Measurements from ENCODE around the gene MFSD8.
"Not testable (repeated sequence)": the region's sequence is repeated elsewhere in the genome, so short reads cannot be mapped to it uniquely, and the experiment has no call there.

Gene MFSD8

GRCh38 chr4:127930175-127930574, 34.8 kb downstream of the MFSD8 start:
- no peak for DNase-seq

GRCh38 chr4:127925720-127926119, 39.3 kb downstream of the MFSD8 start:
- not testable (repeated sequence) for DNase-seq

DNA sequence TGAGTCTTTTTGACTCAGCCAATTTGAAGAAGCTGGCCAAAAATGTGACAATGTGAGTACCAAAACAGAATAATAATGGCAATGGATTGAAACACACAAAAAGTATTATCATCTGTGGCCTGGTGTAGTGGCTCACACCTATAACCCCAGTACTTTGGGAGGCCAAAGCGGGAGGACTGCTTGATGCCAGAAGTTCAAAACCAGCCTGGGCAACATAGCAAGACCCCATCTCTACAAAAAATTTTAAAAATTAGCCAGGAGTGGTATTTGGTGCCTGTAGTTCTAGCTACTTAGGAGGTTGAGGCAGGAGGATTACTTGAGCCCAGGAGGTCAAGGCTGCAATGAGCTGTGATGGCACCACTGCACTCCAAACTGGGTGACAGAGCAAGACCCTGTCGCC, 42.7 kb downstream of the MFSD8 start:
- no peak for DNase-seq

- DNase-seq: no peak
Measured at GRCh38 chr4:127920521-127920920, 44.5 kb downstream of the MFSD8 start.

DNA sequence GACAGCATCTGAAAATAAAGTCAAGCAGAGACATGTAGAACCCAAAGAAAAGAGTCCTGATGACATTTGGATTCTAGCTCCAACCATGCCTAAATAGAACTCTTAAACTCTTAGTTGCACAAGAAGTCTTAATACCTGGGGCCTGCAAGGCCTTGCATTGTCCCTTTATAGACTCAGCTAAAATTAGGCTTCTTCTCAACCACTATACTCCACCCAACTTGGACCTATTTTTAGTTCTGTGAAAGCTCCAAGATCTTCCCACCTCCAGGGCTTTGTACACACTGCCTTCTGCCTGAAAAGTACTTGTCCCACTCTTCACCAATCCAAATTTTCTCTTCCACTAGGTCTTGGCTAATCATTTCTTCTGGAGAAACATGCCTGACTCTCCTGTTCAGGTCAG, 47.8 kb downstream of the MFSD8 start:
- DNase-seq: no peak

DNA sequence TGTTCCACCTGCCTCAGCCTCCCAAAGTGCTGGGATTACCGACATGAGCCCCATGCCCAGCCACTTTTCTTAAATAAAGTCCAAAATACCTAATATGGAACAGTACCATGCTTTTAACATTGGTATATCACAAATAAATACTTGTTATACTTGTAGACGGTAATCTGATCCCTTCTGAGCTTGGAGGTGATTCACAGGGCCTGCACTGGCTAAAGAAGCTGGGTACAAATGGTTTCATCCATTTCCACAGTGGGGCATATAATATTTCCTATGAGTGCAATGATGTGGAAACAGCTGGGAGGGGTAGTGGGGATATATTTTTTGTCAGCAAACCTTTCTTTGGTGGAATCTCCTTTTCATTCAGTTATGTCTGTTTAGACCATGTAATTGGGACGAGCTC, 48.5 kb downstream of the MFSD8 start:
- DNase-seq: no peak

DNA sequence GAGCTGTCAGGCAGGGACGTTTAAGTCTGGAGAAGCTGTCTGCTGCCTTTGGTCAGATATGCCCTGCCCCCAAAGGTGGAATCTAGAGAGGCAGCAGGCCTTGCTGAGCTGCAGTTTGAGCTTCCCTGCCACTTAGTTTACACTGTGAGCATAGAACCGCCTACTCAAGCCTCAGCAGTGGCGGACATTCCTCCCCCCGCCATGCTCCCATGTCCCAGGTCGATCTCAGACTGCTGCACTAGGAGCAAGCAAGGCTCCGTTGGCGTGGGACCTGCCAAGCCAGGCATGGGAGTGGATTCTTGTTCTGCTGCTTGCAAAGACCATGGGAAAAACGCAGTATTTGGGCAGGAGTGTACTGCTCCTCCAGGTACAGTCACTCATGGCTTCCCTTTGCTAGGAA, 59.9 kb downstream of the MFSD8 start:
- DNase-seq: no peak

DNA sequence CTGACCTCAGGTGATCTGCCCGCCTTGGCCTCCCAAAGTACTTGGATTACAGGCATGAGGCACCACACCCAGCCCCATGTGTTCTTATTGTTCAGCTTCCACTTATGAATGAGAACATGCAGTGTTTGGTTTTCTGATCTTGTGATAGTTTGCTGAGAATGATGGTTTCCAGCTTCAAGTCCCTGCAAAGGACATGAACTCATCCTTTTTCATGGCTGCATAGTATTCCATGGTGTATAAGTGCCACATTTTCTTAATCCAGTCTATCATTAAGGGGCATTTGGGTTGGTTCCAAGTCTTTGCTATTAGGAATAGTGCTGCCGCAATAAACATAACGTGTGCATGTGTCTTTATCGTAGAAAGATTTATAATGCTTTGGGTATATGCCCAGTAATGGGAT, 65.3 kb downstream of the MFSD8 start:
- DNase-seq: not testable (repeated sequence)

- no peak for DNase-seq
Measured at GRCh38 chr4:127896528-127896927, 68.4 kb downstream of the MFSD8 start.

DNA sequence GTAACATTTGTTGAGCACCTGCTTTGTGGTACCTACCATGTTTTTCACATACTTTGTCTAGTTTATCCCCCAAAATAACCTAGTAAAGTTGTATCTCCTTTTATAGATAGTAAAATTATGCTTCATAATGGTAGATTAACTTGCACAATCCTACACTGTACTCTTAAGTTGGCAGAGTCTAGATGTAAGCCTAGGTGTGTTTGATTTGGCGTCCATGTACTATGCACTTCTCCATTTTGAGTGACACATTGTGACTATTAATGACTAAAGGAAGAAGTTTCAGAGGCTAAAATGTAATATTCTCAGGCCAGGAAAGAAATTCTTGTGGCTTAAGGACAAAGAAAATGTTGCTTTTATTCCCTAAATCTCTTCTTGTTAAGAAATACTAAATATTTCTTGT, 68.9 kb downstream of the MFSD8 start:
- DNase-seq: no peak

DNA sequence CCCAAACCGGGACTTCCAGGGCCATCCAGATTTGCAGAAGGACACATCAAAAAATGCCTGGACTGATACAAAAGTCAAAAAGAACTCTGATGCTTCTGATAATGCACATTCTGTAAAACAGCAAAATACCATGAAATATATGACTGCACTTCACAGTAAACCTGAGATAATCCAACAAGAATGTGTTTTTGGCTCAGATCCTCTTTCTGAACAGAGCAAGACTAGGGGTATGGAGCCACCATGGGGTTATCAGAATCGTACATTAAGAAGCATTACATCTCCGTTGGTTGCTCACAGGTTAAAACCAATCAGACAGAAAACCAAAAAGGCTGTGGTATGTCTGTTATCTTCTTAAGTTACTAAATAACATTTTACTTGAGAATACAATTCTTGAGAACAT, 75.1 kb downstream of the MFSD8 start:
- no peak for DNase-seq

- DNase-seq: no peak
Measured at GRCh38 chr4:127888559-127888958, 76.4 kb downstream of the MFSD8 start.

- DNase-seq: no peak
Measured at GRCh38 chr4:127881563-127881864, 83.5 kb downstream of the MFSD8 start.

DNA sequence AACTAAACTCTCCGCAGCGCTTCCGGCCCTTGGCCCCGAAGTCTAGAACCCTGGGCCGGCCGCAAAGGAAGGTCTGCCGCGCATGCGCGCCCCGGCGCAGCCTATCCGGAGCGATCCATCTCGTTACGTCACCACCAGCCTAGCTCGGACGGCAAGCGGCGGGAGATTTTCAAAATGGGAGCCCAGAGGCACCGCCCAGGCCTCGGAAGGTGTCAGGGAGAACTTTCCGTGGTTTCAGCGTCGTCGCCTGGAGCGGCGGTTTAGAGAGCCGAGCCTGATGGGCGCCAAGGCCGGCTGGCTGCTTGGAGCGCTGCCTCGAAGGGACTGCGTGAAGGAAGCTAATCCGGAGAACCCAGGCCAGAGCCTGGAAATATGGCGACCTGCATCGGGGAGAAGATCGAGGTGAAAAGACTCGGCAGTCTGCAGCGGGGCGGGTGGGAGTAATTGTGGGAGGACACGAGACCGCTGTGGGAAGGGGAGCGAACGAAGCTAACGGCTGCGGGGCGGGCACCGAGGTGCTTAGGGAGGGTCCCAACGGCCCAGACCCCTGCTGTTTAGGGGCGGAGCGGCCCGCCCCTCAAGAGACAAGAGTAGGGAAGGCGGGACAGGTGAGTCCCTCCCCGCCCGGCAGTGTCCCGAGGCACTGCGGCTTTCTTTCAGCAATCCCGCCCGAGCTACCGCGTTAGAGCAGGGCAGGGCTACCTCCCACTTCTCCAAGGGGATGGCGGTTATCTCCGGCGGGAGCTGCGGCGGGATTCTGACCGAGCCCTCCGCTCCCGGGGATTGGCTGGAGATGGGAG, 84.0 kb downstream of the MFSD8 start, which contains the start of gene PLK4:
Gene PLK4, plus strand, starts transcription at position 131 of the 800 bp plus-strand sequence. Its CDS starts 242 bp downstream, at position 373.
- DNase-seq: peak; percentile 84

DNA sequence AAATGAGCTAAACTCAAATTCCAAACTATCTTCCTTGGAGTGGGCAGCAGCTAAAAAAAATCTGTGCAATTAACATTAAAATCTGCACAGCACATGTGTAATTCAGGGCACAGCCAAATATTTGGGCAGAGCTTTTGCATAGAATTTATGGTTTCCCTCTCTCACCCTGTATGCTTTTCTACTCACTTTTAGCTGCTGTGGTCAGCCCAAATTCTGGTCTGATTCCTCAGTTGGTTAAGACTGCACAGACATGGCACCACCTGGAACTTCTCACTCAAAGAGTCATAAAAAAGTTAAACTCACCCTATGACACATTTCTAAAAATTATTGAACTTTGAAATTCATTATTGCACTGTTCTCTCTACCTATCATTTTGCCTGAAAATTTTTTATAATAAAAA, 89.2 kb downstream of the MFSD8 start:
- no peak for DNase-seq

DNA sequence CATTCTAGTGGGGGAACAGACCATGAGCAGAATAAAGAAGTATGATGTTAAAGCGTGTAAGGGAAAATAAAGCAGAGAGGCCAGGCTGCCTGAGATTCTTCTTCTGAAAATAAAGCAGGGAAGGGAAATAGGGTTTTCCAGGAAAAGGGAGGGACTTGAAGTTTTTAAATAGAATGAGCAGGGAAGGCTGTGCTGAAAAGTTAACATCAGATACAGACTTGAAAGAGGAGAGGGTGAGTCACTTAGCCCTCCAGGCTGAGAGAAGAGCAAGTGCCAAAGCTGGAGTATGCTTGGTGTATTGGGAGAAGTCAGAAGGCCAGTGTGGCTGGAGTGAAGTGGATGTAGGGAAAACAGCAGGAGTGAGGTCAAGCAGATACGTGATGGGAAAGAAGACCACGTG, 94.3 kb downstream of the MFSD8 start:
- no peak for DNase-seq

DNA sequence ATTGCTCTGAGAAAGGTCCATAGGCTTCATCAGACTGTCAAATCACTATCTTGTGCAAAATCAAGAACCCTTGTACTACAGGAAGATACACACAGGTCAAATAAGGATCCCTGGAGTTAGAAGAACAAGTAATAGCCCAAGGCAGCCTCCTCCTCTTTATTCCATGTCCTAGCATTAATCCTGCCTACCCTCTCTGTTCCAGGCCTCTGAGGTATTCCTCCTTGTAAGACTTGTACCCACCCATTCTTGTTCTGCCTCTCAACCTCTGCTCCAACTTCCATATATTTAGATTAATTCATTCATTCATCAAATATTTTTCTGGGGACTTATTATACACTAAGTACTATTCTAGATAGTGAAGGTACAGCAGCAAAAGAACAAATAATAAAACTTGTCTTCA, 94.7 kb downstream of the MFSD8 start:
- DNase-seq: no peak

GRCh38 chr4:127868196-127868595, 96.8 kb downstream of the MFSD8 start:
- DNase-seq: no peak
